Epithelial cell of proximal tubule (primary cell): Measurements from ENCODE around the gene KIR2DL3. TPM values are rescaled to one million over a fixed set of nuclear protein-coding genes. Genes with fewer than 3 reads are reported as not detected.
"Not testable (repeated sequence)": the region's sequence is repeated elsewhere in the genome, so short reads cannot be mapped to it uniquely, and the experiment has no call there.

Source experiments
- DNase-seq: peaks from one replicate; pipeline ENCODE4 v3.0.0-alpha.2; 2011; ENCODE audit warnings: low read depth
- H3K4me3 ChIP-seq: 2 replicates; pipeline ENCODE4 v1.5.1; 2011; ENCODE audit warnings: low read depth, mild to moderate bottlenecking, low read length
- total RNA-seq: library from RNA; depleted of rRNA; stranded (reverse); fragments of >200 nt; gene quantifications from 2 replicates; pipeline ENCODE4 v1.2.3, GENCODE V29; 2015

Gene KIR2DL3
- total RNA-seq, 1 donor from 2014 or later = not detected

DNA sequence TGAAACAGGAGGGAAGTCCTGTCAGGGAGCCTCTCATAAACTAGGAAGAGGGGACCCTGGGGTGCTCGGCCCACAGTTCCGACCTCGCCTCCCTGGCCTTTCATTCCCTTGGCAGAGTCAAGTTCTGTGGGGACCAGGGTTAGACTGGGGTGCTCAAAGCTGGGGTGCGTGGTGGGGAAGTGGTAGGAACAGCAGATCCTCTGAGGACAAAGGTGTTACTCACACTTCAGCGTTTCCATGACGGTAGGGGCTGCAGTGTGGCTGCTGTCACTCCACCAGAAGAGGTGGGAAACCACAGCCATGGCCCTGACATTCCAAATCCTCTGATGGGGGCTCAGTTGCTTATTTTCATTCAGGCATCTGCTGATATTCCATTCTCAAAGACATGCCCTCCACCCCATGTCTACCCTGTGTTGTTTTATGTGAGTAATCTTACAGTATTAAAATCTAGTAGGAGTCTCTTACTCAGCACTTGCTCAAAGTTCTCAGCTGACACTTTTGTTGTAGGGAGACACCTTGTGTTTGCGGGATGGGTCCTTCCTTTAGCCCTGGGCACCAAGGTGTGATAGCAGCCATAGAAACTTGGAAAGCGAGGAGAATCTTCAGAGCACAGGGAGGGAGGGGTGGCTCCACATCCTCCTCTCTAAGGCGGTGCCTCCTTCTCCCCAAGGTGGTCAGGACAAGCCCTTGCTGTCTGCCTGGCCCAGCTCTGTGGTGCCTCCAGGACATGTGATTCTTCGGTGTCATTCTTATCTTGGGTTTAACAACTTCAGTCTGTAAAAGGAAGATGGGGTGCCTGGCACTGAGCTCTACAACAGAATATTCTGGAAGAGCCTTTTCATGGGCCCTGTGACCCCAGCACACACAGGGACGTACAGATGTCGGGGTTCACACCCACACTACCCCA is 18.1 kb downstream of the KIR2DL3 start:
- DNase-seq, H3K4me3 ChIP-seq: not testable (repeated sequence)

DNA sequence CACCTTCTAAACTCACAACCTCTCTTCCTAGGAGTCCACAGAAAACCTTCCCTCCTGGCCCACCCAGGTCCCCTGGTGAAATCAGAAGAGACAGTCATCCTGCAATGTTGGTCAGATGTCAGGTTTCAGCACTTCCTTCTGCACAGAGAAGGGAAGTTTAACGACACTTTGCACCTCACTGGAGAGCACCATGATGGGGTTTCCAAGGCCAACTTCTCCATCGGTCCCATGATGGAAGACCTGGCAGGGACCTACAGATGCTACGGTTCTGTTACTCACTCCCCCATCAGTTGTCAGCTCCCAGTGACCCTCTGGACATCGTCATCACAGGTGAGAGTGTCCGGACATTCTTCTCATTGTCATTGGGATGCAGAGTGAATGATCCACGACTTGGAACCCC is 20.3 kb downstream of the KIR2DL3 start:
- H3K4me3 ChIP-seq, DNase-seq: not testable (repeated sequence)

DNA sequence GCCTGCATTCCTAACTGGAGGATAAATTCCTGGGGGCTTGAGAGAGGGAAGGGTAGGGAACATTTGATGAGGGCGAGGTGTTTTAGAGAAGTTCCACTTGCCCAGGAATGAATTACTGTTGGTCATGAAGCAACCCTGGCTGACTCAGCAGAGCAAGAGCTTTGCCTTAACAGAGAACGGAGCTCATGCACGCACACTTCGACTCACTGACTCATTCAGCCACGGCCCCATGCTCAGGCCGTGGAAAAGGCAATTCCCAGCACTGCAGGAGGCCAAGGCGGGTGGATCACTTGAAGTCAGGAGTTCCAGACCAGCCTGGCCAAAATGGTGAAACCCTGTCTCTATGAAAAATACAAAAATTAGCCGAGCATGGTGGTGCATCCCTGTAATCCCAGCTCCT is 25.9 kb downstream of the KIR2DL3 start:
- DNase-seq = not testable (repeated sequence)

DNA sequence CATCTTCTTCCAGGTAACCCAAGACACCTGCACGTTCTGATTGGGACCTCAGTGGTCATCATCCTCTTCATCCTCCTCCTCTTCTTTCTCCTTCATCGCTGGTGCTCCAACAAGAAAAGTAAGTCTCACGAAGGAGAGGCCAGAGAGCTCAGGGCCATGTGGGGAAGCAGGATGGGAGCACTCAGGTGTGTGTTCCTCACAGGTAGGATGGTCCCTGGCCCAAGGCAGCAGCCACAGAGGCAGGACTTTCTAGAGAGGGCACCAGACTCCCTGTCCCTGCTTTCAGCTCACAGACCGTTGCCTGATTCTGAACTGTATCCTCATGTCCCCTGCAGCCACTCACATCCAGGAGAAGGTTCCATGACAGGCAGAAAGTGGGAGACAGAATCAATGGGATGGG is 28.2 kb downstream of the KIR2DL3 start:
- not testable (repeated sequence) for DNase-seq, H3K4me3 ChIP-seq

More for the DNA sequence above, 25.9 kb downstream of the KIR2DL3 start:
- not testable (repeated sequence) for H3K4me3 ChIP-seq

DNA sequence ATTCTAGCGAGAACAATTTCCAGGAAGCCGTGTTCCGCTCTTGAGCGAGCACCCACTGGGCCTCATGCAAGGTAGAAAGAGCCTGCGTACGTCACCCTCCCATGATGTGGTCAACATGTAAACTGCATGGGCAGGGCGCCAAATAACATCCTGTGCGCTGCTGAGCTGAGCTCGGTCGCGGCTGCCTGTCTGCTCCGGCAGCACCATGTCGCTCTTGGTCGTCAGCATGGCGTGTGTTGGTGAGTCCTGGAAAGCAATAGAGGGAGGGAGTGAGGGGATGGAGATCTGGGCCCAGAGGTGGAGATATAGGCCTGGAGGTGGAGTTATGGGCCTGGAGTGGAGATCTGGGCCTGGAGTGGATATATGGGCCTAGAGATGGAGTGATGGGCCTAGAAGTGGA is 31.3 kb downstream of the KIR2DL3 start, which contains the start of gene KIR2DL1:
Gene KIR2DL1 (plus strand): TSS at position 148 of the 400 bp plus-strand sequence. CDS start 58 bp downstream, at position 206.
- not testable (repeated sequence) for DNase-seq, H3K4me3 ChIP-seq

DNA sequence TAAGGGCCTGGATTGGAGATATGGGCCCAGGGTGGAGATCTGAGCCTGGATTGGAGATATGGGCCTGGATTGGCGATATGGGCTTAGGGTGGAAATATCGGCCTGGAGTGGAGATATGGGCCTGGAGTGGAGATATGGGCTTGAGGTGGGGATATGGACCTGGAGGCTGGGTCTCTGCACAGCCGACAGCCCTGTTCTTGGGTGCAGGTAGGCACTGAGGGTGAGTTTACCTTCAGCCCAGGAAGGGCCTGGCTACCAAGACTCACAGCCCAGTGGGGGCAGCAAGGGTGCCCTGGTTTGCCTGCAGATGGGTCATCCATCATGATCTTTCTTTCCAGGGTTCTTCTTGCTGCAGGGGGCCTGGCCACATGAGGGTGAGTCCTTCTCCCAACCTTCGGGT is 32.2 kb downstream of the KIR2DL3 start:
- not testable (repeated sequence) for DNase-seq, H3K4me3 ChIP-seq

DNA sequence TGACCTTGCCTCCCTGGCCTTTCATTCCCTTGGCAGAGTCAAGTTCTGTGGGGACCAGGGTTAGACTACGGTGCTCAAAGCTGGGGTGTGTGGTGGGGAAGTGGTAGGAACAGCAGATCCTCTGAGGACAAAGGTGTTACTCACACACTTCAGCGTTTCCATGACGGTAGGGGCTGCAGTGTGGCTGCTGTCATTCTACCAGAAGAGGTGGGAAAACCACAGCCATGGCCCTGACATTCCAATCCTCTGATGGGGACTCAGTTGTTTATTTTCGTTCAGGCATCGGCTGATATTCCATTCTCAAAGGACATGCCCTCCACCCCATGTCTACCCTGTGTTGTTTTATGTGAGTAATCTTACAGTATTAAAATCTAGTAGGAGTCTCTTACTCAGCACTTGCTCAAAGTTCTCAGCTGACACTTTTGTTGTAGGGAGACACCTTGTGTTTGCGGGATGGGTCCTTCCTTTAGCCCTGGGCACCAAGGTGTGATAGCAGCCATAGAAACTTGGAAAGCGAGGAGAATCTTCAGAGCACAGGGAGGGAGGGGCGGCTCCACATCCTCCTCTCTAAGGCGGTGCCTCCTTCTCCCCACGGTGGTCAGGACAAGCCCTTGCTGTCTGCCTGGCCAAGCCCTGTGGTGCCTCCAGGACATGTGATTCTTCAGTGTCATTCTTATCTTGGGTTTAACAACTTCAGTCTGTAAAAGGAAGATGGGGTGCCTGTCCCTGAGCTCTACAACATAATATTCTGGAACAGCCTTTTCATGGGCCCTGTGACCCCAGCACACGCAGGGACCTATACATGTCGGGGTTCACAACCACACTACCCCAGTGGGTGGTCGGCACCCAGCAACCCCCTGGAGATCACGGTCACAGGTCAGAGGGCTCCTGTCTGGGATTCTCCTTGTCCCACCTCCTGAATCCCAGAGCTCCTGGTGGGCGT is 33.0 kb downstream of the KIR2DL3 start:
- not testable (repeated sequence) for DNase-seq, H3K4me3 ChIP-seq

DNA sequence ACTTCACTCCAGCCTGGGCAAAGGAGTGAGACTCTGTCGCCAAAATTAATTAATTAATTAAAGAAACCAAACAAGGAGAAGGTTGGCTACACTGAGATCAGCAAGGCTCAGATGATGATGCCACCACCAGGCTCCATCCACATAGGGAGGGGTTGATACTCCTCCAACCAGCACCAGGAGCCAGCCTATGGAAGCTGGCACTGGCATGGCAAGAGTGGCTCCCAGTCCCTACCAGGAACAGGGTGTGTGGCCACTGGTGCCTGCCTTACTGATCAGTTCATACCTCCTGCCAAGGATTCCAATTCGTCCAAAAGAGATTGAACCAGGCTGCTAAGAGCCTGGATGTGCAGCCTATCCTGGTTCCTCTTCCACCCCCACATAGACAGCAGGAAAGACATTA is 34.4 kb downstream of the KIR2DL3 start:
- not testable (repeated sequence) for DNase-seq, H3K4me3 ChIP-seq

DNA sequence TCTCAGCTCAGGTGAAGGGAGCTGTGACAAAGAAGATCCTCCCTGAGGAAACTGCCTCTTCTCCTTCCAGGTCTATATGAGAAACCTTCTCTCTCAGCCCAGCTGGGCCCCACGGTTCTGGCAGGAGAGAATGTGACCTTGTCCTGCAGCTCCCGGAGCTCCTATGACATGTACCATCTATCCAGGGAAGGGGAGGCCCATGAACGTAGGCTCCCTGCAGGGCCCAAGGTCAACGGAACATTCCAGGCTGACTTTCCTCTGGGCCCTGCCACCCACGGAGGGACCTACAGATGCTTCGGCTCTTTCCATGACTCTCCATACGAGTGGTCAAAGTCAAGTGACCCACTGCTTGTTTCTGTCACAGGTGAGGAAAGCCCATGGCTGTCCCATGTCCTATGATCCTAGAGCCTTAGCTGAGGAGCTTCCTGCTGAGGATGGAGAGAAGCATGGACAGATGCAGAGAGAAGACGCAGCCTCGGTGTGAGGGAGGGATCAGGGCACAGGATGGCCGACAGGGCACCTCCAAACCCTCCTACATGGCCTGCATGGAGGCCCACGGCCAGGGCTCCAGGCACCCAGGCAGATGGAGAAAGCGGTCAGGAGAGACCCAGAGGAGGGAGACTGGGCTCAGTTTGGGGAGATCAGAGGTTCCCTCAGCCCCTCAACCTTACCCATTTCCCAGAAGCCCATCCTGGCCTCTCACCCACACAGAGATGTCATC is 36.9 kb downstream of the KIR2DL3 start:
- DNase-seq, H3K4me3 ChIP-seq: not testable (repeated sequence)

DNA sequence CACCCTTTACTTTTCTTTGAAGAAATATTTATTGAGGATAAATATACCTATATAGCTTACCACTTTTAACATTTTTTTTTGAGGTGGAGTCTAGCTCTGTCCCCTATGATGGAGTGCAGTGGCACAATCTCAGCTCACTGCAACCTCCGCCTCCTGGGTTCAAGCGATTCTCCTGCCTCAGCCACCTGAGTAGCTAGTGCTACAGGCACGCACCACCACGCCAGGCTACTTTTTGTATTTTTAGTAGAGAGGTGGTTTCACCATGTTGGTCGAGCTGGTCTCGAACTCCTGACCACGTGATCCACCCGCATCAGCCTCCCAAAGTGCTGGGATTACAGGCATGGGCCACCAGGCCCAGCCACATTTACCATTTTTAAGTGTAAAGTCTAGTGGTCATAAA is 37.5 kb downstream of the KIR2DL3 start:
- not testable (repeated sequence) for H3K4me3 ChIP-seq, DNase-seq

DNA sequence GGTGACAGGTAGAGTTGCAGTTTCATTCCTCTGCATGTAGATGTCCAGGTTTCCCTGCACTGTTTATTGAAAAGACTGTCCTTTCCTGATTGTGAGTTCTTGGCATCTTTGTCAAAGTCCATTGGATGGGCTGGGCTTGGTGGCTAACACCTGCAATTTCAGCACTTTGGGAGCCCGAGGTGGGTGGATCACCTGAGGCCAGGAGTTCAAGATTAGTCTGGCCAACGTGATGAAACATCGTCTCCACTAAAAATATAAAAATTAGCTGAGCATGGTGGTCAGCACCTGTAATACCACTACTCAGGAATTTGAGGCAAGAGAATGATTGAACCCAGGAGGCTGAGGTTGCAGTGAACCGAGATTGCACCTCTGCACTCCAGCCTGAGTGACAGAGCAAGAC is 39.5 kb downstream of the KIR2DL3 start:
- DNase-seq, H3K4me3 ChIP-seq: not testable (repeated sequence)

DNA sequence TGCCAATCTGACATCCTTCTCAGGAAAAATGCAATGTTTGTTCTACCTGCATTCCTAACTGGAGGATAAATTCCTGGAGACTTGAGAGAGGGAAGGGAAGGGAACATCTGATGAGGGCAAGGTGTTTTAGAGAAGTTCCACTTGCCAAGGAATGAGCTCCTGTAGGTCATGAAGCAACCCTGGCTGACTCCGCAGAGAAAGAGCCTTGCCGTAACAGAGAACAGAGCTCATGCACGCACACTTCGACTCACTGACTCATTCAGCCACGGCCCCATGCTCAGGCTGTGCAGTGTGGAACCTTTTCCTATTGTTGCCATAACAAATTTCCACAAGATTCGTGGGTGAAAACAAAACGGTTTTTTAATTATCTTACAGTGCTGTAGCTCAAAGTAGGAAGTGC is 40.6 kb downstream of the KIR2DL3 start:
- H3K4me3 ChIP-seq, DNase-seq: not testable (repeated sequence)

DNA sequence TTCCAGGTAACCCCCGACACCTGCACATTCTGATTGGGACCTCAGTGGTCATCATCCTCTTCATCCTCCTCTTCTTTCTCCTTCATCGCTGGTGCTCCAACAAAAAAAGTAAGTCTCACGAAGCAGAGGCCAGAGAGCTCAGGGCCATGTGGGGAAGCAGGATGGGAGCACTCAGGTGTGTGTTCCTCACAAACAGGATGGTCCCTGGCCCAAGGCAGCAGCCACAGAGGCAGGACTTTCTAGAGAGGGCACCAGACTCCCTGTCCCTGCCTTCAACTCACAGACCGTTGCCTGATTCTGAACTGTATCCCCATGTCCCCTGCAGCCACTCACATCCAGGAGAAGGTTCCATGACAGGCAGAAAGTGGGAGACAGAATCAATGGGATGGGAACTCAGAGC is 44.6 kb downstream of the KIR2DL3 start:
- H3K4me3 ChIP-seq, DNase-seq: not testable (repeated sequence)

DNA sequence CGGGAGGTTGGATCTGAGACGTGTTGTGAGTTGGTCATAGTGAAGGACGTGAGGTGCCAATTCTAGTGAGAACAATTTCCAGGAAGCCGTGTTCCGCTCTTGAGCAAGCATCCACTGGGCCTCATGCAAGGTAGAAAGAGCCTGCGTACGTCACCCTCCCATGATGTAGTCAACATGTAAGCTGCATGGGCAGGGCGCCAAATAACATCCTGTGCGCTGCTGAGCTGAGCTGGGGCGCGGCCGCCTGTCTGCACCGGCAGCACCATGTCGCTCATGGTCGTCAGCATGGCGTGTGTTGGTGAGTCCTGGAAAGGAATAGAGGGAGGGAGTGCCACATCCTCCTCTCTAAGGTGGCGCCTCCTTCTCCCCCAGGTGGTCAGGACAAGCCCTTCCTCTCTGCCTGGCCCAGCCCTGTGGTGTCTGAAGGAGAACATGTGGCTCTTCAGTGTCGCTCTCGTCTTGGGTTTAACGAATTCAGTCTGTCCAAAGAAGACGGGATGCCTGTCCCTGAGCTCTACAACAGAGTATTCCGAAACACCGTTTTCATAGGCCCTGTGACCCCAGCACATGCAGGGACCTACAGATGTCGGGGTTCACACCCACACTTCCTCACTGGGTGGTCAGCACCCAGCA is 47.9 kb downstream of the KIR2DL3 start:
- not testable (repeated sequence) for DNase-seq

DNA sequence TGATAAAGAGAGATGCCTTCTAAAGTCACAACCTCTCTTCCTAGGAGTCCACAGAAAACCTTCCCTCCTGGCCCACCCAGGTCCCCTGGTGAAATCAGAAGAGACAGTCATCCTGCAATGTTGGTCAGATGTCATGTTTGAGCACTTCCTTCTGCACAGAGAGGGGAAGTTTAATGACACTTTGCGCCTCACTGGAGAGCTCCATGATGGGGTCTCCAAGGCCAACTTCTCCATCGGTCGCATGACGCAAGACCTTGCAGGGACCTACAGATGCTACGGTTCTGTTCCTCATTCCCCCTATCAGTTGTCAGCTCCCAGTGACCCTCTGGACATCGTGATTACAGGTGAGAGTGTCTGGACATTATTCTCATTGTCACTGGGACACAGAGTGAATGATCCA is 49.8 kb downstream of the KIR2DL3 start:
- not testable (repeated sequence) for DNase-seq, H3K4me3 ChIP-seq

More for the DNA sequence above, 47.9 kb downstream of the KIR2DL3 start:
- not testable (repeated sequence) for H3K4me3 ChIP-seq
